Stromal cell of bone marrow (primary cell): Measurements from ENCODE around the gene OTUB1.
"Not testable (repeated sequence)": the region's sequence is repeated elsewhere in the genome, so short reads cannot be mapped to it uniquely, and the experiment has no call there.

Experiments used
- DNase-seq: peaks from one replicate; pipeline ENCODE4 v3.0.0-alpha.2; 2012; ENCODE audit warnings: low read depth

The OTUB1 gene, protein sequence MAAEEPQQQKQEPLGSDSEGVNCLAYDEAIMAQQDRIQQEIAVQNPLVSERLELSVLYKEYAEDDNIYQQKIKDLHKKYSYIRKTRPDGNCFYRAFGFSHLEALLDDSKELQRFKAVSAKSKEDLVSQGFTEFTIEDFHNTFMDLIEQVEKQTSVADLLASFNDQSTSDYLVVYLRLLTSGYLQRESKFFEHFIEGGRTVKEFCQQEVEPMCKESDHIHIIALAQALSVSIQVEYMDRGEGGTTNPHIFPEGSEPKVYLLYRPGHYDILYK

DNA sequence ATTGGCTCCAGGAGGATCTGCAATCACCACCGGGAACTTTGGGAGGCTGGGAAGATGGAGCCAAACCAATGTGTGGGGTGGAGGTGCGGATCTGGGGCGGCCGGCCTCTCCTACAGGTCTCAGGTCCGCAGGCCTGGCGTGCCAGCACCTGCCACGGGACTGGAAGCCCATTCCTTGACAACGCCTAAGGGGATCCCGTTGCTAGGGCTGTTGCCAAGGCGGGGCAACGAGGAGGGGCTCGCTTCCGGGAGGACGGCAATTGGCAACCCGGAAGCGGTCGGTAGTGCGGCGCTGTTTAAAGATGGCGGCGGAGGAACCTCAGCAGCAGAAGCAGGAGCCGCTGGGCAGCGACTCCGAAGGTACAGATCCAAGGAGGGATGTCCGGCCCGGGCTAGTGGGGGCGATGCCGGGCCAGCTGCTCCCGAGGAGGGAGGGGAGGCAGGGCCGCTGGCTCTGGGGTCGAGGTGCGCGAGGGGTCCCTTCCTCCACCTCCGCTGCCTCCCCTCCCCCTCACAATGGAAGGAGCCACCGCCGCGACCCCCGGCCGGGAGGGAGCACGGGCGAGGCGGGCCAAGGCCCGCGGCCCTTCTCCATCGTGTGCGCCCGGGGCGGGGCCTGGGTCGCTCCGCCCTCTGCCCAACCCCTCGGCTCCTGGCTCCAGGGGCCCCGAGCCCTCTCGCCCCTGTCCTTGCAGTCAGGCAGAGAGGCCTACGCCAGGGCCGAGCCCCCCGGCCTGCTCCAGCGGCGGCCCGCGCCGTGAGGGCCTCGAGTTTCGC is at the start of gene OTUB1:
Gene OTUB1, plus strand, starts transcription at position 283 of the 776 bp plus-strand sequence. Its CDS starts 19 bp downstream, at position 302.
- peak; percentile 76 for DNase-seq

DNA sequence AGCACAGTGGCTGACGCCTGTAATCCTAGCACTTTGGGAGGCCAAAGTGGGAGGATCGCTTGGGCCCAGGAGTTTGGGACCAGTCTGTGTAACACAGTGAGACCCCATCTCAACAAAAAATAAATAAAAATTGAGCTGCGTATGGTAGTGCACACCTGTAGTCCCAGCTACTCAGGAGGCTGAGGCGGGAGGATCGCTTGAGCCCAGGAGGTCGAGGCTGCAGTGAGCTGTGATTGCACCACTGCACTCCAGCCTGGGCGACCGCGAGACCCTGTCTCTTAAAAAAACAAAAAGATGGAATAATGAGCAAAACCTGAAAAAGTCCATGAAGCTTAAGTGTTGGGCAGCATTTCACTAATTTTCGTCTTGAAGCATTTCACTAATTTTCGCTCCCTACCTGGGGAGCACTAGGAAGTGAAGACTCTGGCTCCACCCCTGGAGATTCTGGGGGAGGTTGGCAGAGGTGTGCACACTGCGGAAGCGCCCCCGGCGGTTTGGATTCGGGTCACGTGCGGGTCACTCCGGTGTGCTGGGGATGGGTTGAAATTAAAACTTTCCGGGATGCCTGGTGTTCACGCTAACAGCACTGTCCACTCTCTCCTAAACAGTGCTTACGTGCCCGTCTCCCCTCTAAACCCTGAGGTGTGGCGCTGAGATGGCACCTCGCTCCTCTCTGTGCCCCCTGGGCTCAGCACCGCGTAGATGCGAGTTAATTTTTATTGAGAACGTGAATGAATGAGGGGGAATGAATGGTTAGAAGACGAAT is 48.3 kb upstream of the OTUB1 start:
- DNase-seq = no peak

DNA sequence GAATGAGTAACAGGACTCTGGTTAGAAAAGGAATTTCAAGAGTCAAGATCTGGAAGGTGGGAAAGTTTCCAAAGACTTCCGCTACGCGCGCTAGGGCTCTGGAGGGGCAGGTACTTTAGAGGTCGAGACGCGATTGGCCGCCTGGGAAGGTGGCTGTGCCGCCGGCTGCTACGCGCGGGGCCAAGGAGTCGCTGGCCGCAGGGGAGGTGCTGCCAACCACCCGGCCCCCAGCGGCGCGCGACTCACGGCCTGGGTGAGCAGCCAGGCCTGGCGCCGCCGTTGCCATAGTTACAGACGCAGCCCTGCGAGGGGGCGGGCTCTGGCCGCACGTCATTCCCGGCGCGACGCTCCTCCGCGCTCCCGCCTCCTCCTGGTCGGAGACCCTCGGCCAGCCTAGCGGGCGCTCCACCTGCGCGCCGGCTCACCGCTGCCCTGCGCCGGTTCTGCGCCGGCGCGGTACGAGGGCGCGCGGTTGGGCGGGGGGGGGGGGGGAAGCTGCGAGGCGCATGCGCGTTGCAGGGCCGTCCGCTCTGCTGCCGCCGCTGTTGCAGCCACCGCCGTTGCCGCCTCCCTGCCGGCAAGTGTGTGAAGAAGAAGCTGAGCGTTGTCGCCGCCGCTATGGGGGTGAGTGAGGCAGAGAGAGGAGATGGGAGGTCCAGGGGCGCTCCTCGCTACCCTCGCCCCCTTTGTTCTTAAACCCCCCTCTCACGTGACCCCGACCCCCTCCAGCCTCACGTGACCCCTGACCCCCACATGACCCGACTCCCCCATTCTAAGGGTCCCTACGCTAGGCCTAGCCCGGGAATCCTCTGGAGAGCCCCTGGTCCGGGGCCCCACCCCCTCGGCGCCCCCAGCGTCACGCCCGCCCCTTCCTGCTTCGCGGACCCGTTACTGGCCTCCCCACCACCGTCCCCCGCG is 47.5 kb upstream of the OTUB1 start, which contains the start of gene NAA40:
Gene NAA40, plus strand, starts transcription at position 524 of the 918 bp plus-strand sequence. Its CDS starts 95 bp downstream, at position 619.
- DNase-seq = peak; percentile 75

GRCh38 chr11:63939397-63939891 is 46.8 kb upstream of the OTUB1 start:
- DNase-seq = no peak

- DNase-seq = no peak
These were observed 45.5 kb upstream of the OTUB1 start for GRCh38 chr11:63940786-63941185.

- no peak for DNase-seq
These were observed 44.3 kb upstream of the OTUB1 start for GRCh38 chr11:63941901-63942300.

DNA sequence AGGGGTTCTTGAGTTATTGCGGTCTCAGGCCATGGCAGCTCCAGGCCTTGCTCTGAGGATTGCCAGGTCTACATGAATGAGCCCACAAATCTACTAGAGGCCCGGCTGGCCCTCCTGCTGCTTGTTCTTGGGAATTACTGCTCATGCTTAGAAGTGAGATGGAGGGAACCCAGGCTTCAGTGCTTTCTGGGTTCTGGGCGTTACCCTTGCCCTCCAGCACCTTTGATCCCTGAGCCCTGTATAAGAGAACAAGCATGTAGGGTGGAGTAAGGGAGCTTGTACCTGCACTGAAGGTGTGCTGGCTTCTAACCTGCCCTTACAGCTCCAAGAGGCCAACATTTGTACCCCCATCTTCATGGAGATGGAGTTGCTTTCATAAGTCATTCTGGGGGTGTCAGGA is 43.4 kb upstream of the OTUB1 start:
- DNase-seq = no peak

GRCh38 chr11:63944987-63945386 is 41.3 kb upstream of the OTUB1 start:
- no peak for DNase-seq

DNA sequence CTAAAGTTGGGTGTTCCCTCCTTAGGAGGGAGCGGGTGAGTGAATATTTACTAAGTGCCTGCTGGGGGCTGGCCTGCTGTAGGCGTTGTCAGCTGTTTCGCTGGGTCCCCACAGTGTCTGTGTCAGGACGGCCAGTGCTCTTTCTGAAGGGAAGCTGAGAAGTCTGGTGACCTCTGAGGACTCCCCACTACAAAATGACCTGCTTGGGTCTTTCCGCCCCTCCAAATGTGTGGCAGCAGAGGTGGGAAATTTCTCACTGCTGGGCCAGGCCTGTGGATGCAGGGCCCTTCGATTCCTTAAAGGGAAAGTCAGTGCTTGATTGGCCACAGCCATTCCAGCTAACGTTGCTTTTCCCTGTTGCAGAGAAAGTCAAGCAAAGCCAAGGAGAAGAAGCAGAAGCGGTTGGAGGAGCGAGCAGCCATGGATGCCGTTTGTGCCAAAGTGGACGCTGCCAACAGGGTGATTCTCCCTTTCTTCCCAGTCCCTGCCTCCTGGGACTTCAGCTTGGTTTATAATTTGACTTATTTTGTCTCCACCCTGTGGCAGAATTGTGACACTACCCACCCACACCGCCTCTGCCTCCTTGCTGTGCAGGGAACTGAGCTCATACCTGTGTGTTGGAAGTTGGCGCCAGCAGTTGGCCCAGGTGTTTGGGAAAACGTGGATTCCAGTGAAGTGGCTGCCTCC is 40.6 kb upstream of the OTUB1 start:
- DNase-seq = peak; percentile 72

- DNase-seq = no peak
These were observed 34.3 kb upstream of the OTUB1 start for GRCh38 chr11:63951779-63952536.

GRCh38 chr11:63952570-63952969 is 33.7 kb upstream of the OTUB1 start:
- DNase-seq = no peak

DNA sequence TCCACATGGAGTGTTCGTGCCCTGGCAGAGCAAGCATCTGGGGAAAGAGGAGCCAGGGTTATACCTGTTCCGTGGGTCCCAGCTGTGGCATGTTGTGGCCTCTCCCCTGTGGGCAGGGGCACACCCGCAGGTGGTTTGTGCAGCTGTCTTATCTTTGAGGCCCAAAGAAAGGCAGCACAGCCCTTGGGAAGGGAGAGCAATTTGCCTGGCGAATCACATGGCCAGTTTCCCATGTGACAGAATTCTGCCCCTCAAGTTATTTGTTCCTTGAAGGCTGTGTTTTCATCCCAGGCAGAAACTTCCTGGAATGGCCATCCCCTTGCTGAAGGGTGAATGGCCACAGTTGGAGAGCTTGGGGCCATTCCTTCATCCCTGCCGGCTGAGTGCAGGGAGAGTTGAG is 28.2 kb upstream of the OTUB1 start:
- DNase-seq = no peak

DNA sequence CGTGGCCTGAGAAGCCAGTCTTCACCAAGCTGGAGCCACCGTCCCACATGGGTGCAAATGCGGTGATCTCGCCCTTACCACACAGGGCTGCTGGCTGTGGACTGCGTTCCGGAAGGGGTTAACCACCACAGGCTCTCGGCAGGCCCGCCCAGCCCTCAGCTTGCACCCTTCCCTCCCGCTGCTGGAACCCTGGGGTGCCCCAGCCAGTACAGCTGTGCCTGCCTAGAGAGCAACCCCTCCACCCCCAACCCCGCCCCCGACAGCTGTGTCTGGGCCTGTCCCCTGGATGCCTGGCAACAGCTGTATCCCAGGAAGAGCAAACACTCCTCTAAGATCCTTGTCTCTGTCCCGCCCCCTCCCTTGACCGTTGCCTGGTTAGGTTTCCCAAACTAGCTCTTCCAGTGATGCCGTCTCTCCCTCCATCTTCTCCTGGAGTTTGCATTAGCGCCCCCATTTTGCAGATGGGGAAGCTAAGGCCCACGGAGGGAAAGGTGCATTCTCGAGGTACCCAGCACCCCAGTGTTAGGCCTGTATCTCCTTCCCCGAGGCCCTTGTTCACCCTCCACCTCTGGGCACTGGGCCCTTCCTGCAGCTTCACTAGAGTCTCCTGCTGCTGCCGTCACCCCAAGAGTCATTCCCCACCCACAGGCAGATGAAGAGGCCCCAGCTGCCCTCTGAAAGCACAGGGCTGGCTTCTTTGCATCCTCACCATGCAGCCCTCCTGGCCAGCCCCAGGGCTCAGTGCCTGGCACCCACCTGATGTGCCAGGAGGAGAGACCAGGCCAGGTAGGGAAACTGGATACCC is 24.4 kb upstream of the OTUB1 start:
- no peak for DNase-seq

- not testable (repeated sequence) for DNase-seq
These were observed 22.3 kb upstream of the OTUB1 start for GRCh38 chr11:63963895-63964294.

DNA sequence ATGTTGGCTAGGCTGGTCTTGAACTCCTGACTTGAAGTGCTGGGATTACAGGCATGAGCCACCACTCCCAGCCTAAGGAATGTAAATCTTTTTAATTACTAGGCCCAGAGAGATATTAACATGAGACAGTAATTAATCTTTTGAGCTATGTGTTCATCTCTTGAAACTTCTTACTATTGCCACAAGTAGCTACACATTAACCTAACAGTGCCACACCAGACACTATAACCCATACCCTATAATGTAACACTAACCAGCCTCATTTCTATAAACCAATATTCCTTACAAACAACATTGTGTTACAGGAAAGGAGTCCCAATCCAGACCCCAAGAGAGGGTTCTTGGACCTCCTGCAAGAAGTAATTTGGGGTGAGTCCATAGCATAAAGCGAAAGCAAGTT is 19.8 kb upstream of the OTUB1 start:
- no peak for DNase-seq

- DNase-seq = no peak
These were observed 16.8 kb upstream of the OTUB1 start for GRCh38 chr11:63969461-63969860.

- no peak for DNase-seq
These were observed 15.3 kb upstream of the OTUB1 start for GRCh38 chr11:63970902-63971301.

- DNase-seq = not testable (repeated sequence)
These were observed 12.4 kb upstream of the OTUB1 start for GRCh38 chr11:63973912-63974258.
